K562 (cell line): Measurements from ENCODE around the gene OBSCN. TPM values are rescaled to one million over a fixed set of nuclear protein-coding genes. Genes with fewer than 3 reads are reported as not detected.

Experiments used
- ATAC-seq: fragments of 200-7000 bp; cut with Tn5 transposase; 3 replicates; pipeline ENCODE4 v1.9.1; 2020; ENCODE audit warnings: moderate library complexity
- BruUV-seq: library from RNA; stranded (reverse); fragments of 400-500 nt; replicated peaks from 2 replicates; lab custom pipeline; 2021; lab: Mats Ljungman, UMichigan
- CTCF ChIA-PET: fragments of 300-600 bp; formaldehyde crosslinking; extraction: SDS; loops from one replicate; lab custom pipeline; 2021; ENCODE audit warnings: low intra/inter-chr PET ratio; lab: Yijun Ruan, JAX
- POLR2A ChIA-PET: fragments of 300-600, 350-650 bp; sonication (Branson Sonifier 250); formaldehyde crosslinking; extraction: SDS; loops from one replicate; lab custom pipeline; 2021; ENCODE audit warnings: antibody characterized with exemption, inconsistent platforms; lab: Yijun Ruan, JAX
- DNase-seq, 4 experiments: peaks; one replicate each; pipeline versions ENCODE4 v3.0.0 to v3.0.0-alpha.2; 2011 to 2018; ENCODE audit warnings: low spot score in 3 of 4, mixed read lengths in 3 of 4; ENCODE audit errors: extremely low read depth in 1 of 4
- FAIRE-seq: peaks from 2 replicates; lab custom pipeline; 2011; peaks lifted over from hg19 to GRCh38; lab: Jason Lieb, UNC
- H2AFZ ChIP-seq: 2 replicates; pipeline ENCODE4 v1.6.0; 2011; ENCODE audit warnings: low read depth, low read length, control low read depth, inconsistent platforms
- H3K27ac ChIP-seq: fragments of 200-600 bp; 3 replicates; pipeline ENCODE4 v1.8.0; 2011; ENCODE audit warnings: low read depth, mild to moderate bottlenecking, control low read depth, inconsistent platforms, low read length, moderate library complexity, mixed read lengths; ENCODE audit errors: extremely low read depth
- H3K27me3 ChIP-seq, 2 experiments: fragments of 300-600 bp in 1 of 2; 2 replicates in 1 of 2; 3 replicates in 1 of 2; pipeline versions ENCODE4 v1.6.0 to v1.8.0; 2011; ENCODE audit warnings: inconsistent platforms in 2 of 2, low read length in 2 of 2, mild to moderate bottlenecking in 1 of 2, mixed read lengths in 1 of 2, moderate library complexity in 1 of 2; ENCODE audit not compliant: control insufficient read depth in 2 of 2, insufficient read depth in 2 of 2
- H3K36me3 ChIP-seq: fragments of 300-600 bp; 3 replicates; pipeline ENCODE4 v1.8.0; 2011; ENCODE audit warnings: mild to moderate bottlenecking, low read length, inconsistent platforms; ENCODE audit not compliant: control insufficient read depth, insufficient read depth
- H3K4me1 ChIP-seq, 2 experiments: fragments of 200-600 bp in 1 of 2; replicated peaks in 1 of 2; 2 replicates in 1 of 2; 3 replicates in 1 of 2; pipeline versions ENCODE4 v1.5.1 to v1.8.0; 2011; ENCODE audit warnings: inconsistent platforms in 2 of 2, low read length in 2 of 2, mild to moderate bottlenecking in 1 of 2, mixed read lengths in 1 of 2, moderate library complexity in 1 of 2; ENCODE audit not compliant: control insufficient read depth in 2 of 2, insufficient read depth in 2 of 2
- H3K4me2 ChIP-seq: 2 replicates; pipeline ENCODE4 v1.6.1; 2011; ENCODE audit warnings: low read length, control low read depth, inconsistent platforms, mixed read lengths; ENCODE audit not compliant: insufficient read depth
- H3K4me3 ChIP-seq: fragments of 200-600 bp; sonication (generic), shearing (Covaris generic); 2 replicates; pipeline ENCODE4 v1.5.1; 2016; ENCODE audit warnings: control low read depth, inconsistent platforms
- H3K79me2 ChIP-seq: fragments of 200-600 bp; 3 replicates; pipeline ENCODE4 v1.8.0; 2011; ENCODE audit warnings: low read length, inconsistent platforms; ENCODE audit not compliant: control insufficient read depth, insufficient read depth
- H3K9ac ChIP-seq, 2 experiments: 2 replicates each; pipeline versions ENCODE4 v1.6.0 to v1.6.1; 2011; ENCODE audit warnings: low read depth in 2 of 2, low read length in 2 of 2, control low read depth in 1 of 2, inconsistent platforms in 1 of 2, mild to moderate bottlenecking in 1 of 2, mixed read lengths in 1 of 2; ENCODE audit not compliant: insufficient read depth in 1 of 2
- H3K9me1 ChIP-seq: one replicate; pipeline ENCODE4 v1.6.0; 2011; ENCODE audit warnings: inconsistent platforms, mild to moderate bottlenecking, low read length, moderate library complexity; ENCODE audit not compliant: control insufficient read depth, insufficient read depth
- H3K9me3 ChIP-seq: replicated peaks from 2 replicates; pipeline ENCODE4 v1.5.1; 2011; ENCODE audit warnings: low read depth, low read length, inconsistent platforms; ENCODE audit not compliant: control insufficient read depth, insufficient read depth
- H4K20me1 ChIP-seq: replicated peaks from 2 replicates; pipeline ENCODE4 v1.6.1; 2011; ENCODE audit warnings: low read length, inconsistent platforms, mixed read lengths; ENCODE audit not compliant: control insufficient read depth, insufficient read depth
- CHAMP1 ChIP-seq: fragments of 450-650 bp; IDR thresholded peaks from 2 replicates; pipeline ENCODE4 v1.6.1; 2016; ENCODE audit warnings: mild to moderate bottlenecking
- DPF2 ChIP-seq: fragments of 450-650 bp; IDR thresholded peaks from 2 replicates; pipeline ENCODE4 v1.6.1; 2016
- E2F6 ChIP-seq, 2 experiments: IDR thresholded peaks; 2 replicates each; pipeline ENCODE4 v1.6.1; 2011; ENCODE audit warnings: borderline replicate concordance in 1 of 2, control low read depth in 1 of 2, low read depth in 1 of 2, low read length in 1 of 2, mild to moderate bottlenecking in 1 of 2, mixed read lengths in 1 of 2, moderate library complexity in 1 of 2; ENCODE audit not compliant: insufficient read depth in 1 of 2, insufficient read length in 1 of 2, poor library complexity in 1 of 2, severe bottlenecking in 1 of 2; ENCODE audit errors: extremely low read depth in 1 of 2
- GABPA ChIP-seq: fragments of 200-800 bp; sonication (Bioruptor generic); conservative IDR thresholded peaks from 2 replicates; pipeline ENCODE4 v1.6.1; 2016; ENCODE audit warnings: low read depth, missing genetic modification characterization, missing compliant biosample characterization
- MAX ChIP-seq: sonication (generic); formaldehyde crosslinking; IDR thresholded peaks from 2 replicates; pipeline ENCODE4 v1.9.0; 2022; ENCODE audit warnings: mild to moderate bottlenecking, missing genetic modification reagents
- MEF2D ChIP-seq: conservative IDR thresholded peaks from 2 replicates; pipeline ENCODE4 v1.6.1; 2016; ENCODE audit warnings: low read depth, missing genetic modification characterization, missing compliant biosample characterization
- POLR2G ChIP-seq: fragments of 200-400 bp; formaldehyde crosslinking; IDR thresholded peaks from 2 replicates; pipeline ENCODE4 v1.6.1; 2017; ENCODE audit warnings: low read depth, mild to moderate bottlenecking, antibody characterized with exemption, low read length, moderate library complexity
- RB1 ChIP-seq: fragments of 450-650 bp; IDR thresholded peaks from 2 replicates; pipeline ENCODE4 v1.6.1; 2017; ENCODE audit warnings: low read depth, mild to moderate bottlenecking
- SMARCC2 ChIP-seq: fragments of 450-650 bp; IDR thresholded peaks from 2 replicates; pipeline ENCODE4 v1.6.1; 2017; ENCODE audit warnings: antibody characterized with exemption, moderate library complexity, mild to moderate bottlenecking, low read depth
- ZNF24 ChIP-seq: fragments of 450-650 bp; IDR thresholded peaks from 2 replicates; pipeline ENCODE4 v1.6.1; 2016
- ZNF609 ChIP-seq: sonication (generic); formaldehyde crosslinking; IDR thresholded peaks from 2 replicates; pipeline ENCODE4 v1.8.1; 2023; ENCODE audit warnings: missing genetic modification reagents, mild to moderate bottlenecking, borderline replicate concordance
- ZNF764 ChIP-seq: fragments of 250-450 bp; sonication (Bioruptor Pico); IDR thresholded peaks from 2 replicates; pipeline ENCODE4 v1.4.0; 2020; ENCODE audit warnings: low read depth, mild to moderate bottlenecking, moderate library complexity
- WGBS: fragments of 100-300 bp; shearing (Covaris generic); methylation state at CpG from one replicate; pipeline ENCODE4 v1.1.6; 2016; ENCODE audit warnings: low coverage, mixed read lengths; ENCODE audit not compliant: insufficient coverage; ENCODE audit errors: missing lambda C conversion rate; 5-methylcytosine and 5-hydroxymethylcytosine counted together
- in situ Hi-C: fragments of 300-500 bp; cut with MboI; formaldehyde crosslinking; loops from 4 replicates; pipeline ENCODE4 v1.15.0; 2018; ENCODE audit warnings: inconsistent platforms, mixed read lengths
- intact Hi-C: fragments of 100-400 bp; cut with micrococcal nuclease; formaldehyde crosslinking; loops from 2 replicates; pipeline ENCODE4 v1.14.2; 2022
- polyA plus RNA-seq, 8 experiments: library from polyadenylated mRNA; depleted of rRNA in 4 of 8; stranded (reverse) in 5 of 8; unstranded in 3 of 8; fragments of >200 nt; fragmentation: Nextera tagmentation in 2 of 8; fragmentation: Illumina TruSeq in 1 of 8; extraction: Ambion mirVana in 2 of 8; extraction: Trizol in 1 of 8; gene quantifications; 2 replicates each; pipeline versions ENCODE4 v1.2.1 to v1.2.3, GENCODE V29; 2011 to 2014; ENCODE audit warnings: inconsistent platforms in 1 of 8, missing spikeins in 1 of 8
- total RNA-seq, 7 experiments: library from RNA; depleted of rRNA in 6 of 7; stranded (reverse); fragments of >200 nt in 6 of 7; fragmentation: Illumina TruSeq in 2 of 7; extraction: Trizol in 2 of 7; gene quantifications; 2 replicates each; pipeline versions ENCODE4 v1.2.1 to v1.2.3, GENCODE V29; 2011 to 2021; ENCODE audit warnings: low replicate concordance in 1 of 7

The OBSCN gene
- total and polyA plus RNA-seq, 9 of the 15 experiments (the other 6 are each of a cell fraction or from before 2014, with no cell fraction given): 0.18 to 19.7 (median 3.6) TPM

- H3K27ac ChIP-seq: no peak overlapping the region
- peaks cover 0 to 72% of the 10 kb centered on the region in 2 experiments; a peak in 3 of 5 replicates for H3K4me1 ChIP-seq
- no peaks in the 10 kb centered on the region for H3K9me3 ChIP-seq
- H2AFZ ChIP-seq: no peak overlapping the region
- no peaks in the 10 kb centered on the region for H3K36me3 ChIP-seq
- ChIA-PET POLR2A (interaction anchor here (0.6 to 1.3 kb wide), 5 partner anchors 10 to 1617 kb away, joined by 3 to 5 read pairs (median 3); no protein-coding TSS in a partner anchor), CTCF (no interaction called here)
- no TSS peak for BruUV-seq
- no peaks in the 10 kb centered on the region for H4K20me1 ChIP-seq
- ATAC-seq: no peak
- WGBS: 61% methylated on average over 21 of the region's 26 CpGs
- peak in 2 of 4 experiments; percentile 51 to 52 for DNase-seq
- no peak for FAIRE-seq
- no peak overlapping the region for H3K4me3 ChIP-seq
- no peaks in the 10 kb centered on the region for H3K9me1 ChIP-seq
- peak overlapping the region in 1 of 2 experiments; percentile 77; a peak in 2 of 4 replicates for H3K9ac ChIP-seq
- no peaks in the 10 kb centered on the region for H3K79me2 ChIP-seq
- TF ChIP-seq ZNF24 (no peak), GABPA (tag) (no peak), RB1 (no peak), POLR2G (peak; percentile 39), DPF2 (no peak), ZNF764 (CRISPR knock-in tag) (no peak), E2F6 (IDR thresholded peaks at IDR 0.05; ENCODE audit: borderline replicate concordance in 1 of 2, extremely low read depth in 1 of 2, insufficient read depth in 1 of 2, insufficient read length in 1 of 2, low read depth in 1 of 2, low read length in 1 of 2, poor library complexity in 1 of 2, severe bottlenecking in 1 of 2) (peak in 1 of 2 experiments; percentile 65), ZNF609 (no peak), MEF2D (tag) (no peak), CHAMP1 (no peak), MAX (0 out of 2 replicates have a peak, but pooled peaks have one; percentile 22), SMARCC2 (no peak)
- no peaks in the 10 kb centered on the region for H3K27me3 ChIP-seq
- in situ Hi-C loops: no loop called here
- intact Hi-C loops: no loop called here
- no peak overlapping the region for H3K4me2 ChIP-seq
Measured at GRCh38 chr1:228361314-228362140, 153.7 kb downstream of the OBSCN start.
